HEK293T (cell line): ENCODE data around the gene CNIH3.

Source experiments
- ARNT ChIP-seq: fragments of 450-650 bp; IDR thresholded peaks from 2 replicates; pipeline ENCODE4 v1.6.1; 2017; ENCODE audit warnings: mild to moderate bottlenecking
- BHLHE40 ChIP-seq: fragments of 450-650 bp; IDR thresholded peaks from 2 replicates; pipeline ENCODE4 v1.6.1; 2016; ENCODE audit warnings: mild to moderate bottlenecking, moderate library complexity, borderline replicate concordance
- ELF4 ChIP-seq: fragments of 450-650 bp; IDR thresholded peaks from 2 replicates; pipeline ENCODE4 v1.6.1; 2017; ENCODE audit warnings: antibody characterized with exemption
- FOXK2 ChIP-seq: fragments of 450-650 bp; IDR thresholded peaks from 2 replicates; pipeline ENCODE4 v1.6.1; 2016; ENCODE audit warnings: mild to moderate bottlenecking
- L3MBTL2 ChIP-seq: fragments of 450-650 bp; conservative IDR thresholded peaks from 2 replicates; pipeline ENCODE4 v1.6.1; 2016; ENCODE audit warnings: mild to moderate bottlenecking
- SP1 ChIP-seq: fragments of 450-650 bp; IDR thresholded peaks from 2 replicates; pipeline ENCODE4 v1.6.1; 2017
- SUZ12 ChIP-seq: fragments of 450-650 bp; IDR thresholded peaks from 2 replicates; pipeline ENCODE4 v1.6.1; 2016; ENCODE audit warnings: mild to moderate bottlenecking

GRCh38 chr1:224733027-224733911, 117.2 kb downstream of the CNIH3 start:
- TF ChIP-seq L3MBTL2 (no peak), BHLHE40 (no peak), ELF4 (no peak), ARNT (no peak), SP1 (no peak), SUZ12 (no peak), FOXK2 (no peak)
